Osteocyte (in vitro differentiated cells): ENCODE data around the gene SLC25A31. TPM values are rescaled to one million over a fixed set of nuclear protein-coding genes. Genes with fewer than 3 reads are reported as not detected.
A peak's percentile ranks its signal among the peaks of the same experiment; 100 is the strongest.

Experiments
- DNase-seq: peaks from one replicate; pipeline ENCODE4 v3.0.0; 2021; ENCODE audit warnings: mixed read lengths; ENCODE audit not compliant: unreplicated experiment; ENCODE audit errors: extremely low spot score
- H3K27ac Mint-ChIP-seq: one replicate; pipeline ENCODE4 v1.8.0; 2021; ENCODE audit warnings: mild to moderate bottlenecking, mixed read lengths; ENCODE audit not compliant: unreplicated experiment
- H3K27me3 Mint-ChIP-seq: one replicate; pipeline ENCODE4 v1.8.0; 2021; ENCODE audit warnings: mixed read lengths; ENCODE audit not compliant: unreplicated experiment
- H3K36me3 Mint-ChIP-seq: one replicate; pipeline ENCODE4 v1.8.0; 2021; ENCODE audit warnings: mixed read lengths; ENCODE audit not compliant: unreplicated experiment
- H3K4me1 Mint-ChIP-seq: one replicate; pipeline ENCODE4 v1.8.0; 2021; ENCODE audit warnings: mixed read lengths; ENCODE audit not compliant: unreplicated experiment
- H3K4me3 Mint-ChIP-seq: one replicate; pipeline ENCODE4 v1.8.0; 2021; ENCODE audit warnings: mild to moderate bottlenecking, moderate library complexity, mixed read lengths; ENCODE audit not compliant: unreplicated experiment
- H3K9me3 Mint-ChIP-seq: one replicate; pipeline ENCODE4 v1.8.0; 2021; ENCODE audit warnings: mixed read lengths; ENCODE audit not compliant: unreplicated experiment
- CTCF ChIP-seq: fragments of 200-600 bp; sonication (generic); IDR thresholded peaks from 2 replicates; pipeline ENCODE4 v1.5.0; 2021; ENCODE audit warnings: antibody characterized with exemption, mild to moderate bottlenecking, moderate library complexity
- total RNA-seq: library from RNA; stranded (reverse); gene quantifications from 2 replicates; pipeline ENCODE4 v1.2.1, GENCODE V29; 2021

Gene SLC25A31
- total RNA-seq, 1 donor from 2014 or later, result not detected

GRCh38 chr4:127708985-127709384 lies 21.2 kb upstream of the SLC25A31 start:
- H3K4me3 Mint-ChIP-seq, result no peak overlapping the region
- DNase-seq, result no peak
- H3K27ac Mint-ChIP-seq, result no peak overlapping the region
- H3K27me3 Mint-ChIP-seq, result no peaks in the 10 kb centered on the region
- TF ChIP-seq CTCF, result no peak
- H3K9me3 Mint-ChIP-seq, result no peaks in the 10 kb centered on the region
- H3K4me1 Mint-ChIP-seq, result peaks cover 4% of the 10 kb centered on the region
- peaks cover 21% of the 10 kb centered on the region for H3K36me3 Mint-ChIP-seq

- Mint-ChIP-seq H3K9me3 (no peaks in the 10 kb centered on the region), H3K27ac (no peak overlapping the region), H3K36me3 (peaks cover 22% of the 10 kb centered on the region), H3K4me1 (peaks cover 4% of the 10 kb centered on the region), H3K27me3 (no peaks in the 10 kb centered on the region), H3K4me3 (no peak overlapping the region)
- DNase-seq, result no peak
- TF ChIP-seq CTCF, result no peak
Observed at GRCh38 chr4:127709456-127709855, 20.7 kb upstream of the SLC25A31 start.

GRCh38 chr4:127731406-127731805 lies 1.2 kb downstream of the SLC25A31 start:
- Mint-ChIP-seq H3K4me3 (no peak overlapping the region), H3K9me3 (no peaks in the 10 kb centered on the region), H3K27ac (no peak overlapping the region), H3K36me3 (no peaks in the 10 kb centered on the region), H3K4me1 (no peaks in the 10 kb centered on the region), H3K27me3 (peaks cover 9% of the 10 kb centered on the region)
- no peak for TF ChIP-seq CTCF
- DNase-seq, result no peak

- no peak for DNase-seq
- H3K27ac Mint-ChIP-seq, result no peak overlapping the region
- peaks cover 9% of the 10 kb centered on the region for H3K27me3 Mint-ChIP-seq
- H3K9me3 Mint-ChIP-seq, result no peaks in the 10 kb centered on the region
- no peaks in the 10 kb centered on the region for H3K4me1 Mint-ChIP-seq
- TF ChIP-seq CTCF, result peak; percentile 68
- no peaks in the 10 kb centered on the region for H3K36me3 Mint-ChIP-seq
- H3K4me3 Mint-ChIP-seq, result no peak overlapping the region
Observed at GRCh38 chr4:127732623-127733328, 2.6 kb downstream of the SLC25A31 start.

- Mint-ChIP-seq H3K9me3 (no peaks in the 10 kb centered on the region), H3K27me3 (peaks cover 21% of the 10 kb centered on the region), H3K4me1 (no peaks in the 10 kb centered on the region), H3K4me3 (no peak overlapping the region), H3K36me3 (no peaks in the 10 kb centered on the region), H3K27ac (no peak overlapping the region)
- no peak for TF ChIP-seq CTCF
- DNase-seq, result no peak
Observed at GRCh38 chr4:127734976-127735375, 4.8 kb downstream of the SLC25A31 start.
